Epithelial cell of esophagus (primary cell): ENCODE results near the gene LCLAT1.

Source experiments
- DNase-seq: peaks from one replicate; pipeline ENCODE4 v3.0.0; 2010; ENCODE audit warnings: low read depth
- H3K4me3 ChIP-seq: 2 replicates; pipeline ENCODE4 v1.5.1; 2011; ENCODE audit warnings: mild to moderate bottlenecking, low read length, control low read depth
- CTCF ChIP-seq: IDR thresholded peaks from 2 replicates; pipeline ENCODE4 v1.5.1; 2011; ENCODE audit warnings: low read depth, mild to moderate bottlenecking, low read length, control low read depth, inconsistent platforms; ENCODE audit not compliant: insufficient read depth; ENCODE audit errors: missing control alignments

LCLAT1 gene

GRCh38 chr2:30530346-30530745, 83.3 kb downstream of the LCLAT1 start:
- H3K4me3 ChIP-seq, result no peak overlapping the region
- DNase-seq, result no peak
- no peak for TF ChIP-seq CTCF

- no peak for TF ChIP-seq CTCF
- DNase-seq, result no peak
- H3K4me3 ChIP-seq, result no peak overlapping the region
Measured at GRCh38 chr2:30541680-30542079, 94.6 kb downstream of the LCLAT1 start.

DNA sequence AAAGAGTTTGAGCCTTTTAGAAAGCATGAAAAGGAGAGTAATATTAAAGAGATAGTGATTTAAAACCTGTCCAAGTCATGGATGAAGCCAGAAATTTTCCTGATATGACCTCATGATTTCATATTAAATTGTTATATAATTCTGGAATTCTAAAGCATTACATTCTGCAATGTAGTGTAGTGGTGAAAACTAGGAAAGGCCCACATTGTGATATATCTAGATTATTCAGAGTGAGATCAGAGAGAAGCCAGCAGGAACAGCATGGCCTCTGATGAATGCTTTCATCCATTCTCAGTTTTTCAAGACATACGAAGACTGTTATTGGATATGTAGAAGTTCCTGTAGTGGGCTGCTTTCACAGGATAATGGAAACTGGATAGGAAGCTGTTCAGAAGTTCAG, 98.8 kb downstream of the LCLAT1 start:
- DNase-seq, result no peak
- no peak overlapping the region for H3K4me3 ChIP-seq
- no peak for TF ChIP-seq CTCF

DNA sequence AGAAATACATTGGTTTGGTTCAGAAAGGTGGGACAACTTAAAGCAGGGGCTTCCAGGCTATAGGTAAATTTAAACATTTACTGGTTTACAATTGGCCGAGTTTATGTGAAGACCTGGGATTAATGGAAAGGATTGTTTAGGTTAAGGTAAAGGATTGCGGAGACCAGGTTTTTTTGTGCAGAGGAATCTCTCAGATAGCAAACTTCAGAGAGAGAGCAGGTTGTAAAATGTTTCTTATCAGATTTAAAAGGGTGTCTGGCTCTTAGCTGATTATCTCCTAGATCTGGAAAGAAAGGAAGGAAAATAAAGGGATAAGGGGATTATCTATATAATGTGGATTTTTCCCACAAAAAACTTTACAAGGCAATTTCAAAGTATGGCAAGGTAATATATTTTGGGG, 101.3 kb downstream of the LCLAT1 start:
- no peak for DNase-seq
- H3K4me3 ChIP-seq, result no peak overlapping the region
- TF ChIP-seq CTCF, result no peak

- H3K4me3 ChIP-seq, result no peak overlapping the region
- no peak for DNase-seq
- TF ChIP-seq CTCF, result no peak
Measured at GRCh38 chr2:30549096-30549495, 102.0 kb downstream of the LCLAT1 start.

- no peak overlapping the region for H3K4me3 ChIP-seq
- no peak for TF ChIP-seq CTCF
- DNase-seq, result no peak
Measured at GRCh38 chr2:30559544-30560275, 112.7 kb downstream of the LCLAT1 start.

DNA sequence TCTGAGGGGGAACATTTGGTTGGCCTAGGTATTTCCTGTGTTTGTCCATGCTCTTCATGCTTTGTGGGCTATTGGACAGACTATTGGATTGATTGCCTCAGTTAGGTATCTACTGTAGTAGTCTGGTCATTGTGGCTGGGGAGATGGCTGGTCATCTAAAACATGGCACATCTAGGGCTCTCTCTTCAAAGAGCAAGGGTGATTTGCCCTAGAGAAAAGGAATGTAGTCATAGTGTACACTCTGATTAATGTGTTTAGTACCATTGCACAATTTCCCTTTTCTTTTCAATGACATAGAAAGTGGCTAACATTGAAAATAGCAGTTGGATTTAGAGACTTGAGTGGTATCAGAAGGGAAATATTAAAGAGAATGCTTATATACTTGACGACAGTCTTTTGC, 114.3 kb downstream of the LCLAT1 start:
- H3K4me3 ChIP-seq, result no peak overlapping the region
- peak; percentile 33 for DNase-seq
- no peak for TF ChIP-seq CTCF
